Activated naive CD4-positive, alpha-beta T cell treated with anti-CD3 and anti-CD28 coated beads, Interleukin-2, amount 50 U/mL, for 24 hours (primary cell): ENCODE results near the gene BRICD5.

Experiments
- H3K27ac Mint-ChIP-seq: one replicate; pipeline ENCODE4 v1.8.0; 2021; ENCODE audit warnings: mild to moderate bottlenecking, mixed read lengths
- H3K27me3 Mint-ChIP-seq: one replicate; pipeline ENCODE4 v1.8.0; 2021; ENCODE audit warnings: mixed read lengths
- H3K36me3 Mint-ChIP-seq: one replicate; pipeline ENCODE4 v1.8.0; 2021; ENCODE audit warnings: mixed read lengths
- H3K4me1 Mint-ChIP-seq: one replicate; pipeline ENCODE4 v1.8.0; 2021; ENCODE audit warnings: mixed read lengths
- H3K4me3 Mint-ChIP-seq: one replicate; pipeline ENCODE4 v1.8.0; 2021; ENCODE audit warnings: mild to moderate bottlenecking, mixed read lengths
- H3K9me3 Mint-ChIP-seq: one replicate; pipeline ENCODE4 v1.8.0; 2021; ENCODE audit warnings: mixed read lengths

Gene BRICD5

GRCh38 chr16:2231016-2231931 lies 20.6 kb upstream of the BRICD5 start:
- no peaks in the 10 kb centered on the region for H3K27me3 Mint-ChIP-seq
- no peaks in the 10 kb centered on the region for H3K9me3 Mint-ChIP-seq
- no peak overlapping the region for H3K4me3 Mint-ChIP-seq
- peaks cover 9% of the 10 kb centered on the region for H3K36me3 Mint-ChIP-seq
- peaks cover 6% of the 10 kb centered on the region for H3K4me1 Mint-ChIP-seq
- H3K27ac Mint-ChIP-seq: no peak overlapping the region

- peaks cover 9% of the 10 kb centered on the region for H3K36me3 Mint-ChIP-seq
- H3K27ac Mint-ChIP-seq: no peak overlapping the region
- no peak overlapping the region for H3K4me3 Mint-ChIP-seq
- peaks cover 6% of the 10 kb centered on the region for H3K4me1 Mint-ChIP-seq
- H3K9me3 Mint-ChIP-seq: no peaks in the 10 kb centered on the region
- no peaks in the 10 kb centered on the region for H3K27me3 Mint-ChIP-seq
These were observed 19.7 kb upstream of the BRICD5 start for GRCh38 chr16:2230376-2230775.

- Mint-ChIP-seq H3K36me3 (peaks cover 9% of the 10 kb centered on the region), H3K27ac (no peak overlapping the region), H3K4me3 (no peak overlapping the region), H3K9me3 (no peaks in the 10 kb centered on the region), H3K27me3 (no peaks in the 10 kb centered on the region), H3K4me1 (peaks cover 10% of the 10 kb centered on the region)
These were observed 19.1 kb upstream of the BRICD5 start for GRCh38 chr16:2229632-2230250.

GRCh38 chr16:2229091-2229490 lies 18.4 kb upstream of the BRICD5 start:
- Mint-ChIP-seq H3K27ac (no peak overlapping the region), H3K36me3 (peaks cover 9% of the 10 kb centered on the region), H3K9me3 (no peaks in the 10 kb centered on the region), H3K4me1 (peaks cover 12% of the 10 kb centered on the region), H3K27me3 (no peaks in the 10 kb centered on the region), H3K4me3 (no peak overlapping the region)

GRCh38 chr16:2228161-2228824 lies 17.6 kb upstream of the BRICD5 start:
- Mint-ChIP-seq H3K27ac (no peak overlapping the region), H3K4me1 (peaks cover 12% of the 10 kb centered on the region), H3K27me3 (no peaks in the 10 kb centered on the region), H3K9me3 (no peaks in the 10 kb centered on the region), H3K4me3 (no peak overlapping the region), H3K36me3 (peaks cover 7% of the 10 kb centered on the region)

GRCh38 chr16:2226918-2227317 lies 16.3 kb upstream of the BRICD5 start:
- no peak overlapping the region for H3K4me3 Mint-ChIP-seq

GRCh38 chr16:2226245-2226793 lies 15.7 kb upstream of the BRICD5 start:
- no peak overlapping the region for H3K27ac Mint-ChIP-seq
- no peak overlapping the region for H3K4me3 Mint-ChIP-seq
- H3K36me3 Mint-ChIP-seq: peaks cover 7% of the 10 kb centered on the region
- no peaks in the 10 kb centered on the region for H3K9me3 Mint-ChIP-seq
- H3K27me3 Mint-ChIP-seq: no peaks in the 10 kb centered on the region
- H3K4me1 Mint-ChIP-seq: peaks cover 12% of the 10 kb centered on the region

More at GRCh38 chr16:2226918-2227317, 16.3 kb upstream of the BRICD5 start:
- no peak overlapping the region for H3K27ac Mint-ChIP-seq
- no peaks in the 10 kb centered on the region for H3K9me3 Mint-ChIP-seq
- peaks cover 12% of the 10 kb centered on the region for H3K4me1 Mint-ChIP-seq
- no peaks in the 10 kb centered on the region for H3K27me3 Mint-ChIP-seq
- peaks cover 7% of the 10 kb centered on the region for H3K36me3 Mint-ChIP-seq

GRCh38 chr16:2223942-2224486 lies 13.4 kb upstream of the BRICD5 start:
- H3K4me1 Mint-ChIP-seq: peaks cover 12% of the 10 kb centered on the region
- H3K27me3 Mint-ChIP-seq: no peaks in the 10 kb centered on the region
- no peak overlapping the region for H3K27ac Mint-ChIP-seq
- peak overlapping the region; percentile 84 for H3K4me3 Mint-ChIP-seq
- H3K9me3 Mint-ChIP-seq: no peaks in the 10 kb centered on the region
- H3K36me3 Mint-ChIP-seq: peaks cover 3% of the 10 kb centered on the region

GRCh38 chr16:2223221-2223941 lies 12.7 kb upstream of the BRICD5 start, which contains the start of gene E4F1:
TSS of gene E4F1 (plus strand) at chr16:2223591. CDS start at chr16:2223614, 23 bp downstream.
- no peaks in the 10 kb centered on the region for H3K9me3 Mint-ChIP-seq
- H3K4me3 Mint-ChIP-seq: peak within 1 kb of the TSS; percentile 85
- peaks cover 3% of the 10 kb centered on the region for H3K36me3 Mint-ChIP-seq
- H3K27ac Mint-ChIP-seq: no peak within 1 kb of the TSS
- peaks cover 12% of the 10 kb centered on the region for H3K4me1 Mint-ChIP-seq
- no peaks in the 10 kb centered on the region for H3K27me3 Mint-ChIP-seq

- peaks cover 2% of the 10 kb centered on the region for H3K36me3 Mint-ChIP-seq
- H3K27ac Mint-ChIP-seq: no peak overlapping the region
- peak overlapping the region; percentile 90 for H3K4me3 Mint-ChIP-seq
- no peaks in the 10 kb centered on the region for H3K27me3 Mint-ChIP-seq
- H3K9me3 Mint-ChIP-seq: no peaks in the 10 kb centered on the region
- H3K4me1 Mint-ChIP-seq: peaks cover 15% of the 10 kb centered on the region
These were observed 5.7 kb upstream of the BRICD5 start for GRCh38 chr16:2216330-2216729.

- Mint-ChIP-seq H3K36me3 (peaks cover 2% of the 10 kb centered on the region), H3K4me1 (peaks cover 15% of the 10 kb centered on the region), H3K27me3 (no peaks in the 10 kb centered on the region), H3K9me3 (no peaks in the 10 kb centered on the region), H3K4me3 (peak within 1 kb of the TSS; percentile 90), H3K27ac (peak within 1 kb of the TSS; percentile 84)
These were observed 4.0 kb upstream of the BRICD5 start, which contains the start of gene PGP for GRCh38 chr16:2214719-2214968. TSS of gene PGP (minus strand) at chr16:2214840. CDS start at chr16:2214777, 63 bp downstream.

- peak overlapping the region; percentile 84 for H3K27ac Mint-ChIP-seq
- peak overlapping the region; percentile 85 for H3K4me3 Mint-ChIP-seq
- no peaks in the 10 kb centered on the region for H3K9me3 Mint-ChIP-seq
- peaks cover 15% of the 10 kb centered on the region for H3K4me1 Mint-ChIP-seq
- H3K36me3 Mint-ChIP-seq: peaks cover 2% of the 10 kb centered on the region
- H3K27me3 Mint-ChIP-seq: no peaks in the 10 kb centered on the region
These were observed 3.4 kb upstream of the BRICD5 start for GRCh38 chr16:2213817-2214718.

- H3K27ac Mint-ChIP-seq: peak overlapping the region; percentile 62
- H3K4me1 Mint-ChIP-seq: peaks cover 18% of the 10 kb centered on the region
- H3K27me3 Mint-ChIP-seq: no peaks in the 10 kb centered on the region
- peak overlapping the region; percentile 85 for H3K4me3 Mint-ChIP-seq
- peaks cover 4% of the 10 kb centered on the region for H3K36me3 Mint-ChIP-seq
- H3K9me3 Mint-ChIP-seq: no peaks in the 10 kb centered on the region
These were observed 2.0 kb upstream of the BRICD5 start for GRCh38 chr16:2212362-2213324.
